Suprapubic skin (tissue), 4 donors: ENCODE measurements around the gene OR10A6. TPM values are rescaled to one million over a fixed set of nuclear protein-coding genes. Genes with fewer than 3 reads are reported as not detected.

Source experiments
- DNase-seq, 2 donors: peaks; one replicate each; pipeline ENCODE4 v3.0.0-alpha.2; 2019; ENCODE audit warnings: low spot score in 2 of 2
- H3K27ac ChIP-seq: fragments of 200-600 bp; sonication (generic); one replicate; pipeline ENCODE4 v1.5.1; 2019
- H3K27me3 ChIP-seq: fragments of 200-600 bp; sonication (generic); one replicate; pipeline ENCODE4 v1.5.1; 2019
- H3K36me3 ChIP-seq: fragments of 200-600 bp; sonication (generic); one replicate; pipeline ENCODE4 v1.5.1; 2019
- H3K4me1 ChIP-seq: fragments of 200-600 bp; sonication (generic); one replicate; pipeline ENCODE4 v1.5.1; 2019
- H3K4me3 ChIP-seq: fragments of 200-600 bp; sonication (generic); one replicate; pipeline ENCODE4 v1.5.1; 2019; ENCODE audit warnings: mild to moderate bottlenecking
- H3K9me3 ChIP-seq: fragments of 200-600 bp; sonication (generic); one replicate; pipeline ENCODE4 v1.5.1; 2019
- CTCF ChIP-seq, 2 donors: fragments of 200-600 bp in 1 of 2; fragments of 450-650 bp in 1 of 2; sonication (generic) in 1 of 2; IDR thresholded peaks; one replicate each; pipeline ENCODE4 v1.5.1; 2016 to 2019; ENCODE audit warnings: antibody characterized with exemption in 2 of 2, mild to moderate bottlenecking in 1 of 2, moderate library complexity in 1 of 2
- EP300 ChIP-seq: sonication (generic); formaldehyde crosslinking; IDR thresholded peaks from one replicate; pipeline ENCODE4 v1.6.1; 2017; ENCODE audit warnings: antibody characterized with exemption
- POLR2A ChIP-seq, 2 donors: fragments of 450-650 bp; IDR thresholded peaks; one replicate each; pipeline ENCODE4 v1.6.1; 2017; ENCODE audit warnings: antibody characterized with exemption in 2 of 2, mild to moderate bottlenecking in 2 of 2, moderate library complexity in 2 of 2
- POLR2AphosphoS5 ChIP-seq, 3 donors: sonication (generic); formaldehyde crosslinking; IDR thresholded peaks; one replicate each; pipeline ENCODE4 v1.6.1; 2017; ENCODE audit warnings: antibody characterized with exemption in 3 of 3
- WGBS: methylation state at CpG from one replicate; pipeline ENCODE4 v1.1.5; 2018; 5-methylcytosine and 5-hydroxymethylcytosine counted together
- total RNA-seq, 4 donors: library from RNA; depleted of rRNA; stranded (reverse); fragments of >200 nt; gene quantifications; one replicate each; pipeline ENCODE4 v1.1.0, GENCODE V29; 2016

OR10A6 gene
- total RNA-seq, 4 donors from 2014 or later, result 0.08 TPM; not detected in 3

- TF ChIP-seq POLR2A (IDR thresholded peaks at IDR 0.05) (no peak), EP300 (no peak), CTCF (IDR thresholded peaks at IDR 0.05) (no peak), POLR2AphosphoS5 (IDR thresholded peaks at IDR 0.05) (no peak)
Measured at GRCh38 chr11:7899418-7899817, 31.6 kb downstream of the OR10A6 start.

GRCh38 chr11:7898666-7899283 lies 32.3 kb downstream of the OR10A6 start:
- Histone ChIP-seq H3K4me1 (no peaks in the 10 kb centered on the region), H3K27ac (no peak overlapping the region), H3K4me3 (no peak overlapping the region), H3K36me3 (no peaks in the 10 kb centered on the region), H3K9me3 (no peaks in the 10 kb centered on the region), H3K27me3 (no peaks in the 10 kb centered on the region)
- TF ChIP-seq EP300 (no peak), POLR2A (IDR thresholded peaks at IDR 0.05) (no peak), CTCF (IDR thresholded peaks at IDR 0.05) (no peak), POLR2AphosphoS5 (IDR thresholded peaks at IDR 0.05) (no peak)
- no peak for DNase-seq
- WGBS, result 88% methylated on average over 5 of the region's 5 CpGs

More at GRCh38 chr11:7899418-7899817, 31.6 kb downstream of the OR10A6 start:
- no peak overlapping the region for H3K4me3 ChIP-seq
- H3K27ac ChIP-seq, result no peak overlapping the region
- no peaks in the 10 kb centered on the region for H3K36me3 ChIP-seq
- no peak for DNase-seq
- no peaks in the 10 kb centered on the region for H3K4me1 ChIP-seq
- 47% methylated on average over 4 of the region's 4 CpGs for WGBS
- no peaks in the 10 kb centered on the region for H3K9me3 ChIP-seq
- no peaks in the 10 kb centered on the region for H3K27me3 ChIP-seq

- Histone ChIP-seq H3K27me3 (no peaks in the 10 kb centered on the region), H3K4me1 (peaks cover 5% of the 10 kb centered on the region), H3K27ac (no peak overlapping the region), H3K4me3 (no peak overlapping the region), H3K9me3 (no peaks in the 10 kb centered on the region), H3K36me3 (no peaks in the 10 kb centered on the region)
- WGBS, result 46% methylated on average over 1 of the region's 1 CpG
- TF ChIP-seq POLR2A (IDR thresholded peaks at IDR 0.05), result no peak
- no peak for TF ChIP-seq CTCF (IDR thresholded peaks at IDR 0.05)
- no peak for TF ChIP-seq EP300
- TF ChIP-seq POLR2AphosphoS5 (IDR thresholded peaks at IDR 0.05), result no peak
- no peak for DNase-seq
Measured at GRCh38 chr11:7896009-7896785, 34.9 kb downstream of the OR10A6 start.

- H3K9me3 ChIP-seq, result no peaks in the 10 kb centered on the region
- no peak overlapping the region for H3K4me3 ChIP-seq
- WGBS, result 62% methylated on average over 3 of the region's 3 CpGs
- no peaks in the 10 kb centered on the region for H3K36me3 ChIP-seq
- H3K4me1 ChIP-seq, result peaks cover 5% of the 10 kb centered on the region
- no peak for DNase-seq
- no peaks in the 10 kb centered on the region for H3K27me3 ChIP-seq
- TF ChIP-seq POLR2AphosphoS5 (IDR thresholded peaks at IDR 0.05) (no peak), POLR2A (IDR thresholded peaks at IDR 0.05) (no peak), CTCF (IDR thresholded peaks at IDR 0.05) (no peak), EP300 (no peak)
- no peak overlapping the region for H3K27ac ChIP-seq
Measured at GRCh38 chr11:7894251-7894650, 36.8 kb downstream of the OR10A6 start.

- Histone ChIP-seq H3K4me3 (no peak overlapping the region), H3K9me3 (no peaks in the 10 kb centered on the region), H3K36me3 (no peaks in the 10 kb centered on the region), H3K4me1 (peaks cover 5% of the 10 kb centered on the region), H3K27ac (no peak overlapping the region), H3K27me3 (no peaks in the 10 kb centered on the region)
- TF ChIP-seq POLR2AphosphoS5 (IDR thresholded peaks at IDR 0.05) (no peak), CTCF (IDR thresholded peaks at IDR 0.05) (no peak), EP300 (no peak)
- DNase-seq, result no peak
- 59% methylated on average over 2 of the region's 2 CpGs for WGBS
Measured at GRCh38 chr11:7893796-7894195, 37.3 kb downstream of the OR10A6 start.
